Measurements from ENCODE around the gene ECHDC3. TPM values are rescaled to one million over a fixed set of nuclear protein-coding genes. Genes with fewer than 3 reads are reported as not detected.

Gene ECHDC3
- total RNA-seq, 3 donors from 2014 or later (not counting 1 experiment from before 2014, with no cell fraction given), result 0.38 to 4.8 TPM; not detected in 1

DNA sequence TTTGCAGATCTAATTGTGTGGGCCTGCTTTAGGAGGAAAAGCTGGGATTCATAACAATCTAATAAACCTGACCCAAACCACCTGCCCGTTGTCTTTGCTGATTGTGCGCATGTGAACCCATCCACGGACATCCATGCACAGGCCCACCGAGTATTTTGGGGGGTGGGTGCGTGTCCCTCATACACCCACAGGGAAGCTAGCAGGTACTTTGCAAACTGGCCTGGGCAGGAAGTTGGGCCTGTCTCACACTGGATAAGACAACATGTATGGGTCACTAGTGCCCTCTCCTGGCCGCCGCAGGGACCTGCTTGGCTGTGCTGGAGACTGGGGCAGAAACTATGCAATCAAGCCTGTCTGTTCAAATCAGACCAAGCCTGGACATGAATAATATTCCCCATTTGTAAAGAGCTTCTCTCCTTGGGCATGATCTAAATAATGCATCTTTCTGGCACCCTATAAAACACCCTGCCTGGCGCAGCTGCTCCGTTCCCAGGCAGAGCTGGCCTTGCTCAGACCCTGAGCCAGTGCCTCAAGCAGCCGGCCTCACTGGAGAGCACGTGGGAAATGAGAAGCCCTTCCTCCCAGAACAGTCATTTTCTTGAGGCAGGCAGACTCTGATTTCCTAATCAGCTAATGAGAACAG, 15.8 kb downstream of the ECHDC3 start:
- Histone ChIP-seq H3K36me3 (ENCODE audit: control insufficient read depth, insufficient read depth, low read length) (no peaks in the 10 kb centered on the region), H3K4me3 (ENCODE audit: low read length) (no peak overlapping the region), H3K27me3 (ENCODE audit: control insufficient read depth, insufficient read depth, low read length) (no peaks in the 10 kb centered on the region), H3K27ac (ENCODE audit: low read length) (no peak overlapping the region), H3K9me3 (ENCODE audit: control insufficient read depth, insufficient read depth, low read length) (no peaks in the 10 kb centered on the region), H3K4me1 (ENCODE audit: control insufficient read depth, insufficient read depth, low read length) (peaks cover 4% of the 10 kb centered on the region)
- TF ChIP-seq, protein P1, sequence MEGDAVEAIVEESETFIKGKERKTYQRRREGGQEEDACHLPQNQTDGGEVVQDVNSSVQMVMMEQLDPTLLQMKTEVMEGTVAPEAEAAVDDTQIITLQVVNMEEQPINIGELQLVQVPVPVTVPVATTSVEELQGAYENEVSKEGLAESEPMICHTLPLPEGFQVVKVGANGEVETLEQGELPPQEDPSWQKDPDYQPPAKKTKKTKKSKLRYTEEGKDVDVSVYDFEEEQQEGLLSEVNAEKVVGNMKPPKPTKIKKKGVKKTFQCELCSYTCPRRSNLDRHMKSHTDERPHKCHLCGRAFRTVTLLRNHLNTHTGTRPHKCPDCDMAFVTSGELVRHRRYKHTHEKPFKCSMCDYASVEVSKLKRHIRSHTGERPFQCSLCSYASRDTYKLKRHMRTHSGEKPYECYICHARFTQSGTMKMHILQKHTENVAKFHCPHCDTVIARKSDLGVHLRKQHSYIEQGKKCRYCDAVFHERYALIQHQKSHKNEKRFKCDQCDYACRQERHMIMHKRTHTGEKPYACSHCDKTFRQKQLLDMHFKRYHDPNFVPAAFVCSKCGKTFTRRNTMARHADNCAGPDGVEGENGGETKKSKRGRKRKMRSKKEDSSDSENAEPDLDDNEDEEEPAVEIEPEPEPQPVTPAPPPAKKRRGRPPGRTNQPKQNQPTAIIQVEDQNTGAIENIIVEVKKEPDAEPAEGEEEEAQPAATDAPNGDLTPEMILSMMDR (IDR thresholded peaks at IDR 0.05), result peak; percentile 85
- H3K9me3 Mint-ChIP-seq, result no peaks in the 10 kb centered on the region
- intact Hi-C loops (cut with micrococcal nuclease), result loop anchor here (1.0 kb wide), 1 partner anchor 243 kb away; no protein-coding TSS in a partner anchor
- no peak overlapping the region for H3K4me3 Mint-ChIP-seq
- DNase-seq (peak; percentile 74 to 88), ATAC-seq (peak; percentile 91 to 100 (median 100))
- H3K4me1 Mint-ChIP-seq, result peaks cover 0 to 4% of the 10 kb centered on the region in 2 donors
- H3K36me3 Mint-ChIP-seq, result no peaks in the 10 kb centered on the region
- no peaks in the 10 kb centered on the region for H3K27me3 Mint-ChIP-seq (ENCODE audit: low read depth in 2 of 2)
- no peak overlapping the region for H3K27ac Mint-ChIP-seq
- 45% methylated on average over 11 of the region's 11 CpGs for WGBS (ENCODE audit: insufficient coverage)

DNA sequence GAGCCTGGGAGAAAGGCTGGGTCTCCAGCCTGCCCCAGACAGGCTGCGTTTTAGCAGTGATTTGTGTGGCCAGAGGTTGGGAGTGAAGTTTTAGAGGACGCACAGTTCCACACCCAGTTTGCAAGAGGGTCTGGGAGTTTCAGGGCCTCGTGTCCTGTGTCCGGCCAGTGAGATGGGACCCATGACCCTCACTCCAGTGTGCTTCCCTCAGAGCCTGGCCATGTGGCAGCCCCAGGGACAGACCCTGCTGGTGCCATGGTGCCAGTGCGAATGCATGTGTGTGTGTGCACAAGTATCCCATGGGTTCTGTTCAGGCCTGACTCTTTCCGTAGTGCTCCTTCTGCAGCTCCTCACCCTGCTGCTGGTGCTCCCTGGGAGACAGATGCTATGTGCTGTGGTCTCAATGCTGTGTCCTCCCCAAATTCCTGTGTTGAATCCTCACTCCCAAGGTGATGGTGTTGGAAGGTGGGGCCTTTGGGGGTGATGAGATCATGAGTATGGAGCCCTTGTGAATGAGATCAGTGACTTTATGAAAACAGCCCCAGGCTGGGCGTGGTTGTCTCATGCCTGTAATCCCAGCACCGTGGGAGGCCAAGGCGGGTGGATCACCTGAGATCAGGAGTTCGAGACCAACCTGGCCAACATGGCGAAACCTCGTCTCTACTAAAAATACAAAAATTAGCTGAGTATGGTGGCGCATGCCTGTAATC, 16.5 kb downstream of the ECHDC3 start:
- no peak for ATAC-seq
- 93% methylated on average over 13 of the region's 13 CpGs for WGBS (ENCODE audit: insufficient coverage)
- no peak overlapping the region for H3K4me3 Mint-ChIP-seq
- H3K36me3 ChIP-seq (ENCODE audit: control insufficient read depth, insufficient read depth, low read length), result no peaks in the 10 kb centered on the region
- no peaks in the 10 kb centered on the region for H3K9me3 Mint-ChIP-seq
- H3K4me1 Mint-ChIP-seq, result peaks cover 0 to 4% of the 10 kb centered on the region in 2 donors
- intact Hi-C loops (cut with micrococcal nuclease), result loop anchor here (1.0 kb wide), 1 partner anchor 243 kb away; no protein-coding TSS in a partner anchor
- H3K27ac Mint-ChIP-seq, result no peak overlapping the region
- no peaks in the 10 kb centered on the region for H3K27me3 ChIP-seq (ENCODE audit: control insufficient read depth, insufficient read depth, low read length)
- H3K4me3 ChIP-seq (ENCODE audit: low read length), result no peak overlapping the region
- H3K36me3 Mint-ChIP-seq, result no peaks in the 10 kb centered on the region
- peaks cover 4% of the 10 kb centered on the region for H3K4me1 ChIP-seq (ENCODE audit: control insufficient read depth, insufficient read depth, low read length)
- H3K9me3 ChIP-seq (ENCODE audit: control insufficient read depth, insufficient read depth, low read length), result no peaks in the 10 kb centered on the region
- no peaks in the 10 kb centered on the region for H3K27me3 Mint-ChIP-seq (ENCODE audit: low read depth in 2 of 2)
- no peak overlapping the region for H3K27ac ChIP-seq (ENCODE audit: low read length)
- TF ChIP-seq, protein P1 (IDR thresholded peaks at IDR 0.05), result no peak
- no peak for DNase-seq

DNA sequence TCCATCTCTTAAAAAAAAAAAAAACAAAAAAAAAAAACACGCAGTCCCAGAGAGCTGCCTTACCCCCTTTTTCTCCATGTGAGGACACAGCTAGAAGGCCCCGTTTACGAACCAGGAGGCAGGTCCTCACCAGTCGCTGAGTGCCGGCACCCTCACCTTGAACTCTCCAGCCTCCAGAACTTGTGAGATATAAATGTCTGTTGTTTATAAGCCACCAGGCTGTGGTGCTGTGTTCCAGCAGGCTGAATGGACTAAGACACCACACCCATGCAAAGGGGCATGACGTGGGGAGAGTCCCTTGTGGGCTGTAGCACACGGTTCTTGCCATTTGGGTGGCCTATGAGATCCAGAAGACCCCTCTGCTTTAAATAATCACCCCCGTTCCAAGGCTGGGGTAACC, 17.2 kb downstream of the ECHDC3 start:
- H3K27me3 Mint-ChIP-seq (ENCODE audit: low read depth in 2 of 2), result no peaks in the 10 kb centered on the region
- Histone ChIP-seq H3K4me3 (ENCODE audit: low read length) (no peak overlapping the region), H3K36me3 (ENCODE audit: control insufficient read depth, insufficient read depth, low read length) (no peaks in the 10 kb centered on the region), H3K27me3 (ENCODE audit: control insufficient read depth, insufficient read depth, low read length) (no peaks in the 10 kb centered on the region), H3K9me3 (ENCODE audit: control insufficient read depth, insufficient read depth, low read length) (no peaks in the 10 kb centered on the region), H3K27ac (ENCODE audit: low read length) (no peak overlapping the region), H3K4me1 (ENCODE audit: control insufficient read depth, insufficient read depth, low read length) (peaks cover 4% of the 10 kb centered on the region)
- no peaks in the 10 kb centered on the region for H3K9me3 Mint-ChIP-seq
- WGBS (ENCODE audit: insufficient coverage), result 93% methylated on average over 8 of the region's 8 CpGs
- no peak for ATAC-seq
- peaks cover 0 to 4% of the 10 kb centered on the region in 2 donors for H3K4me1 Mint-ChIP-seq
- TF ChIP-seq, protein P1 (IDR thresholded peaks at IDR 0.05), result no peak
- DNase-seq, result no peak
- H3K36me3 Mint-ChIP-seq, result no peaks in the 10 kb centered on the region
- intact Hi-C loops (cut with micrococcal nuclease), result no loop called here
- no peak overlapping the region for H3K27ac Mint-ChIP-seq
- no peak overlapping the region for H3K4me3 Mint-ChIP-seq

All from natural killer cell (primary cell).